SK-N-SH treated with all-trans-retinoic acid at 6 μM for 48 hours (cell line): ENCODE measurements around the gene TM9SF3.

ENCODE experiments used
- ATAC-seq: fragments of 200-7000 bp; cut with Tn5 transposase; 3 replicates; pipeline ENCODE4 v1.9.1; 2020; ENCODE audit warnings: mild to moderate bottlenecking, moderate library complexity
- ARNTL ChIP-seq: fragments of 450-650 bp; formaldehyde crosslinking; IDR thresholded peaks from 2 replicates; pipeline ENCODE4 v1.5.0; 2020; ENCODE audit warnings: low read depth, mild to moderate bottlenecking, moderate library complexity, borderline replicate concordance
- BACH2 ChIP-seq: fragments of 250-450 bp; sonication (Bioruptor Pico); IDR thresholded peaks from 2 replicates; pipeline ENCODE4 v1.9.0; 2021; ENCODE audit warnings: mild to moderate bottlenecking, borderline replicate concordance
- CREB5 ChIP-seq: fragments of 250-450 bp; sonication (Bioruptor Pico); IDR thresholded peaks from 2 replicates; pipeline ENCODE4 v1.5.1; 2020; ENCODE audit warnings: low read depth, mild to moderate bottlenecking, moderate library complexity
- CSDC2 ChIP-seq: fragments of 250-450 bp; sonication (Bioruptor Pico); IDR thresholded peaks from 2 replicates; pipeline ENCODE4 v1.5.0; 2020; ENCODE audit warnings: mild to moderate bottlenecking, moderate library complexity
- ESRRG ChIP-seq: fragments of 250-450 bp; sonication (Bioruptor Pico); IDR thresholded peaks from 2 replicates; pipeline ENCODE4 v1.6.1; 2021; ENCODE audit warnings: mild to moderate bottlenecking
- GLIS3 ChIP-seq: fragments of 250-450 bp; sonication (Bioruptor Pico); IDR thresholded peaks from 2 replicates; pipeline ENCODE4 v1.5.0; 2020; ENCODE audit warnings: mild to moderate bottlenecking, moderate library complexity
- OSR1 ChIP-seq: fragments of 250-450 bp; sonication (Bioruptor Pico); IDR thresholded peaks from 2 replicates; pipeline ENCODE4 v1.8.0; 2022; ENCODE audit warnings: moderate library complexity, mild to moderate bottlenecking, inconsistent platforms
- PPARA ChIP-seq: fragments of 250-450 bp; sonication (Bioruptor Pico); IDR thresholded peaks from 2 replicates; pipeline ENCODE4 v1.5.0; 2020; ENCODE audit warnings: mild to moderate bottlenecking, borderline replicate concordance
- RARB ChIP-seq: fragments of 250-450 bp; sonication (Bioruptor Pico); IDR thresholded peaks from 2 replicates; pipeline ENCODE4 v1.8.0; 2021; ENCODE audit warnings: mild to moderate bottlenecking, moderate library complexity
- TCF4 ChIP-seq: fragments of 250-450 bp; sonication (Bioruptor Pico); IDR thresholded peaks from 2 replicates; pipeline ENCODE4 v1.8.0; 2021; ENCODE audit warnings: mild to moderate bottlenecking, moderate library complexity, borderline replicate concordance
- TOX ChIP-seq: fragments of 250-450 bp; sonication (Bioruptor Pico); IDR thresholded peaks from 2 replicates; pipeline ENCODE4 v1.8.0; 2021; ENCODE audit warnings: mild to moderate bottlenecking, moderate library complexity, borderline replicate concordance
- ZC3H10 ChIP-seq: fragments of 250-450 bp; sonication (Bioruptor Pico); IDR thresholded peaks from 2 replicates; pipeline ENCODE4 v1.5.1; 2021; ENCODE audit warnings: mild to moderate bottlenecking, moderate library complexity
- ZFP3 ChIP-seq: fragments of 250-450 bp; sonication (Bioruptor Pico); IDR thresholded peaks from 2 replicates; pipeline ENCODE4 v1.5.0; 2020; ENCODE audit warnings: mild to moderate bottlenecking, moderate library complexity
- ZFP30 ChIP-seq: fragments of 450-650 bp; formaldehyde crosslinking; IDR thresholded peaks from 2 replicates; pipeline ENCODE4 v1.5.0; 2022; ENCODE audit warnings: mild to moderate bottlenecking, moderate library complexity
- ZNF8 ChIP-seq: fragments of 450-650 bp; formaldehyde crosslinking; IDR thresholded peaks from 2 replicates; pipeline ENCODE4 v1.5.0; 2020; ENCODE audit warnings: mild to moderate bottlenecking, moderate library complexity
- TF ChIP-seq, protein P1 (sequence below): fragments of 250-450 bp; sonication (Bioruptor Pico); IDR thresholded peaks from 2 replicates; pipeline ENCODE4 v1.5.1; 2021; ENCODE audit warnings: mild to moderate bottlenecking, moderate library complexity
- TF ChIP-seq, protein P2 (sequence below): fragments of 250-450 bp; sonication (Bioruptor Pico); IDR thresholded peaks from 2 replicates; pipeline ENCODE4 v1.5.0; 2020; ENCODE audit warnings: mild to moderate bottlenecking, moderate library complexity

Gene TM9SF3

DNA sequence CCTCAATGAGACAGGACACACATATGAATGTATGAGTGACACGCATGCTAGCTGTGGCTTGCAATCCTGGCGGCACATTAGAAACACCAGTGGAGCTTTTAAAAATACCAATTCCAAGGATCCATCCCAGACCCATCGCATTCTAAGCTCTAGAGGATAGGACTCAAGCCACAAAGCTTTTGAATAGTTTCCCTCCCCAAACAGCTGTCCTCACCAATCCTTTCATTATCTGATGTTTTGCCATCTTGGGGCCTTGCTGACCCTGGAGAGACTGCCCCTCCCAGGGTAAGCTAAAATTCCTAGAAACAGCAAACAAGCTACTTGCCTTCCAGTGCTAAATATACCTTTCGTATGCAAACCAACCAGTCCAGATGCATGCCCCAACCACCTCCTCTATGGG lies 8.9 kb upstream of the TM9SF3 start:
- TF ChIP-seq TCF4 (CRISPR knock-in tag) (no peak), CSDC2 (CRISPR knock-in tag) (no peak), ZNF8 (CRISPR knock-in tag) (no peak), ESRRG (no peak), CREB5 (no peak), RARB (no peak), ZFP30 (CRISPR knock-in tag) (no peak), TOX (CRISPR knock-in tag) (no peak), OSR1 (CRISPR knock-in tag) (no peak), BACH2 (no peak)
- TF ChIP-seq, protein P1, sequence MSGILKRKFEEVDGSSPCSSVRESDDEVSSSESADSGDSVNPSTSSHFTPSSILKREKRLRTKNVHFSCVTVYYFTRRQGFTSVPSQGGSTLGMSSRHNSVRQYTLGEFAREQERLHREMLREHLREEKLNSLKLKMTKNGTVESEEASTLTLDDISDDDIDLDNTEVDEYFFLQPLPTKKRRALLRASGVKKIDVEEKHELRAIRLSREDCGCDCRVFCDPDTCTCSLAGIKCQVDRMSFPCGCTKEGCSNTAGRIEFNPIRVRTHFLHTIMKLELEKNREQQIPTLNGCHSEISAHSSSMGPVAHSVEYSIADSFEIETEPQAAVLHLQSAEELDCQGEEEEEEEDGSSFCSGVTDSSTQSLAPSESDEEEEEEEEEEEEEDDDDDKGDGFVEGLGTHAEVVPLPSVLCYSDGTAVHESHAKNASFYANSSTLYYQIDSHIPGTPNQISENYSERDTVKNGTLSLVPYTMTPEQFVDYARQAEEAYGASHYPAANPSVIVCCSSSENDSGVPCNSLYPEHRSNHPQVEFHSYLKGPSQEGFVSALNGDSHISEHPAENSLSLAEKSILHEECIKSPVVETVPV (CRISPR knock-in tag): no peak
- ATAC-seq: no peak

DNA sequence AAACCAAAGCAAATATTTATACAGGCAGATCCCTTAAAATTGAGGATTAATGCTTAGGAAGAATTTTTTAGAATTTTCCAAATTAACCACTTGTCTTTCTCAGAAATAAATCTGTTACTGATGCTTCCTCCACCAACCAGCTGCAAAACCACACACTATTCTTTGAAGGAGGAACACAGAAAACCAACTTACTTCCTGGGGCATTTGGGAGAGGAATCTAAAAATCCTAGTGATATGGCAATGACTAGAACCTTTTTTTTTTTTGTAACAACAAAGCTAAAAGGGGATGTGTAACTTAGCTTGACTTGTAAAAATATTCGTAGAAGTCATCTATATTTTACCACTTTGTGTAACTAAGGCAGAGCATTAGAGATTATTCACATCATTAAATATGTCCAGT lies 5.1 kb upstream of the TM9SF3 start:
- ATAC-seq: no peak
- TF ChIP-seq CSDC2 (CRISPR knock-in tag) (no peak), ARNTL (CRISPR knock-in tag) (no peak), TOX (CRISPR knock-in tag) (no peak), ESRRG (no peak), ZC3H10 (CRISPR knock-in tag) (no peak), GLIS3 (CRISPR knock-in tag) (no peak), ZFP3 (CRISPR knock-in tag) (no peak), CREB5 (no peak), PPARA (CRISPR knock-in tag) (no peak), BACH2 (no peak)
- TF ChIP-seq, protein P2, sequence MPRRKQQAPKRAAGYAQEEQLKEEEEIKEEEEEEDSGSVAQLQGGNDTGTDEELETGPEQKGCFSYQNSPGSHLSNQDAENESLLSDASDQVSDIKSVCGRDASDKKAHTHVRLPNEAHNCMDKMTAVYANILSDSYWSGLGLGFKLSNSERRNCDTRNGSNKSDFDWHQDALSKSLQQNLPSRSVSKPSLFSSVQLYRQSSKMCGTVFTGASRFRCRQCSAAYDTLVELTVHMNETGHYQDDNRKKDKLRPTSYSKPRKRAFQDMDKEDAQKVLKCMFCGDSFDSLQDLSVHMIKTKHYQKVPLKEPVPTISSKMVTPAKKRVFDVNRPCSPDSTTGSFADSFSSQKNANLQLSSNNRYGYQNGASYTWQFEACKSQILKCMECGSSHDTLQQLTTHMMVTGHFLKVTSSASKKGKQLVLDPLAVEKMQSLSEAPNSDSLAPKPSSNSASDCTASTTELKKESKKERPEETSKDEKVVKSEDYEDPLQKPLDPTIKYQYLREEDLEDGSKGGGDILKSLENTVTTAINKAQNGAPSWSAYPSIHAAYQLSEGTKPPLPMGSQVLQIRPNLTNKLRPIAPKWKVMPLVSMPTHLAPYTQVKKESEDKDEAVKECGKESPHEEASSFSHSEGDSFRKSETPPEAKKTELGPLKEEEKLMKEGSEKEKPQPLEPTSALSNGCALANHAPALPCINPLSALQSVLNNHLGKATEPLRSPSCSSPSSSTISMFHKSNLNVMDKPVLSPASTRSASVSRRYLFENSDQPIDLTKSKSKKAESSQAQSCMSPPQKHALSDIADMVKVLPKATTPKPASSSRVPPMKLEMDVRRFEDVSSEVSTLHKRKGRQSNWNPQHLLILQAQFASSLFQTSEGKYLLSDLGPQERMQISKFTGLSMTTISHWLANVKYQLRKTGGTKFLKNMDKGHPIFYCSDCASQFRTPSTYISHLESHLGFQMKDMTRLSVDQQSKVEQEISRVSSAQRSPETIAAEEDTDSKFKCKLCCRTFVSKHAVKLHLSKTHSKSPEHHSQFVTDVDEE (CRISPR knock-in tag): no peak
- TF ChIP-seq, protein P1 (CRISPR knock-in tag): no peak

DNA sequence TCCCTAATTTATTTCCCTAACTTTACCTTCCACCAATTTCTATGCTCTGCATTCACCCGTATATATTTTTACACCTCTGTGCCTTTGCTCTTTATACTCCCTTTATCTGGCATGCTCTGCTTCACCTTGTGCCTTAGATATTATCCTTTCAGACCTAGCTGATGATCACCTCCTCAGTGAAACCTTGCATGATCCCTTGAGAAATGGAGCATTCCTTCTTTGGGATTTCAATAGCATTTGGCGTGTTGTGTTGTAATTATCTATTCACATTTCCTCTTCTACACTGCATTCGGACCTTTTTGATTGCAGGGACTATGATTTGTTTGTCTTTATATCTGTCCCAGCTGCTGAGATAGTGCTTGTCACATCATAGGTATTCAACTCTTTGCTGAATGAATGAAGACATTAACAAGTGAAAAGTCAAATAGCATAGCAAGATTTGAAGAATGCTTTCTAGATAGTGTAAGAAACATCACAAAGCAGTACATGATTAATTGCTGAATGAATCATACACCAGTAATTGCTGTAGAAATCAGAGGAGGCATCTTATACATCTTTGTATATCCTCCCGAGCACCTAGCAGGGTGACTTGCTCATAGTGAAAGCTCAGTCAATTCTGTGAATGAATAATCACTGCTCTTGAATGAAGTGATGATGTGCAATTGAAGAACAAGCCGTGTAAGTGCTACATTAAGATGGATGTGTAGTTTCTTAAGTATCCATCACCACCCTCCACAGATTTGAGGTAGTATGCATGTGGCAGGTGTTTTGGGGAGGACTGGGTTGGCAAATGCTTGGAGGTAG lies 2.0 kb upstream of the TM9SF3 start:
- ATAC-seq: no peak
- TF ChIP-seq TCF4 (CRISPR knock-in tag): no peak
- TF ChIP-seq TOX (CRISPR knock-in tag): no peak
- no peak for TF ChIP-seq PPARA (CRISPR knock-in tag)
- no peak for TF ChIP-seq GLIS3 (CRISPR knock-in tag)
- TF ChIP-seq ZFP30 (CRISPR knock-in tag): no peak
- TF ChIP-seq ZFP3 (CRISPR knock-in tag): no peak
- no peak for TF ChIP-seq ZNF8 (CRISPR knock-in tag)
- no peak for TF ChIP-seq CSDC2 (CRISPR knock-in tag)

DNA sequence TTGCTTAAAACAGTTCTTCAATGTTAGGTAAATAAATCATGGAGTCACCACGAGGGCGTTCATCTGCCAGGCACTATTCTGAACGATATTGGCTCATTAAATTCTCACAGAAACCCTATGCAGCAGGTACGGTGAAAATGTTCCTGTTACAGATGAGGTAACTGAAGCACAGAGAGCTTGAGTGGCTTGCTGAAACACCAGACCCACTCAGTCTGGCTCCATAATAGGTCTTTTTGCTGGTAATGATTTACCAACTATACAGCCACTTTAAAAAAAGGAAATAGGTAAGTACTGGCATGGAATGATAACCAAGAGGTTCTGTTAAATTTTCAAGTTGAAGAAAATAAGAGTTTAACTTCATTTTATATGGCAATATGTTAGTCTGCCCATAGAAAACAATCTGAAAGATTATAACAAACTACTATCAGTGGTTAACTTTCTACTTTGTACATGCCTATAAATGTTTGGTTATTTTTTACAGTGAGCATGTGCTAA lies 1.3 kb upstream of the TM9SF3 start:
- no peak for ATAC-seq
- no peak for TF ChIP-seq ZC3H10 (CRISPR knock-in tag)
